Cardiac septum (tissue), 1 donor: ENCODE results near the gene CCT6B. TPM values are rescaled to one million over a fixed set of nuclear protein-coding genes. Genes with fewer than 3 reads are reported as not detected.
"Not testable (repeated sequence)": the region's sequence is repeated elsewhere in the genome, so short reads cannot be mapped to it uniquely, and the experiment has no call there.

Source experiments
- DNase-seq: peaks from one replicate; pipeline ENCODE4 v3.0.0-alpha.2; 2020; ENCODE audit warnings: low spot score
- intact Hi-C: fragments of 100-400 bp; cut with DNase I; formaldehyde crosslinking; loops from one replicate; pipeline ENCODE4 v1.14.0; 2022
- long read RNA-seq: library from polyadenylated mRNA; unstranded; transcript quantifications from one replicate; pipeline ENCODE4 v2.0.0, GENCODE V29; 2021
- total RNA-seq: library from RNA; stranded (reverse); fragmentation: NEBNext Ultra II Directional; extraction: Animal tissue kit (Norgen Biotek cat#: 25700); gene quantifications from one replicate; pipeline ENCODE4 v1.2.1, GENCODE V29; 2021
- donor health status: DM: no; HTN: no; CAD: no.

CCT6B gene
- total RNA-seq, result 2.2 TPM
- long read RNA-seq, partial matches to known transcripts, result 0 of 1 reads
- long read RNA-seq, other reads (novel, unspliced or antisense), result 1 of 1 reads

DNA sequence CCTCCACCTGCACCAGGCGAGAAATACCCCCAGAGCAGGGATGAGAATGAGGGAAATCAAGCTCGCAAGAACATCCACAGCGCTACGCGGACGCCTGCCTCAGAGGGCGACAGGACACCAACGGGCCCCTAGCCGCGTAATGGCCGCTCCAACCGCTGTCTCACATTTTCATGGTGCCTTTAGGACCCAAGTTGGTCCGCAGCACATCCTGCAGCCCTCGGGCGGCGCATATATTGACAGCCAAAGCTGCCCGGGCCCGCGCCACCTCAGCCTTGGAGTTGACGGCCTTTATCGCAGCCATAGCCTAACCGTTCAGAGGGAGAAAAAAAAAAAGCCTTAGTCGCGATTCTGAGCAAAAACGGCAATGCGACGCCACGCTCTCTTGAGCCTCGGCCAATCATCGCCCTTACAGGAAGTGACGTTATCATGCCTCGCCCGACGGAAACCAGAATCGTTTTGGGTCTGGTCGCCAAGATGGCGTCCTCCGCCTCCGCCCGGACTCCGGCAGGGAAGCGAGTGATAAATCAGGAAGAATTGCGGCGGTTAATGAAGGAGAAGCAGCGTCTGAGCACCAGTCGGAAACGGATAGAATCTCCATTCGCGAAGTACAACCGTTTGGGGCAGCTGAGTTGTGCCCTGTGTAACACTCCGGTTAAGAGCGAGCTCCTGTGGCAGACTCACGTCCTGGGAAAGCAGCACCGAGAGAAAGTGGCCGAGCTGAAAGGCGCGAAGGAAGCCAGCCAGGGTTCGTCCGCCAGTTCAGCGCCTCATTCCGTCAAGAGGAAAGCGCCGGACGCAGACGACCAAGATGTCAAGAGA, at the start of gene CCT6B, which contains the start of gene ZNF830:
TSS of gene CCT6B (minus strand) at position 368 of the 819 bp plus-strand sequence. CDS start at position 301, 67 bp downstream.
TSS of gene ZNF830 (plus strand) at position 448 of the 819 bp plus-strand sequence. CDS start at position 475, 27 bp downstream.
- intact Hi-C loops, result loop anchor here (1.0 kb wide), 1 partner anchor 19 kb away; the partner anchor contains the start of gene LIG3
- DNase-seq, result peak; percentile 97

GRCh38 chr17:35010093-35010492, 48.8 kb upstream of the CCT6B start:
- DNase-seq, result no peak
- intact Hi-C loops, result no loop called here

DNA sequence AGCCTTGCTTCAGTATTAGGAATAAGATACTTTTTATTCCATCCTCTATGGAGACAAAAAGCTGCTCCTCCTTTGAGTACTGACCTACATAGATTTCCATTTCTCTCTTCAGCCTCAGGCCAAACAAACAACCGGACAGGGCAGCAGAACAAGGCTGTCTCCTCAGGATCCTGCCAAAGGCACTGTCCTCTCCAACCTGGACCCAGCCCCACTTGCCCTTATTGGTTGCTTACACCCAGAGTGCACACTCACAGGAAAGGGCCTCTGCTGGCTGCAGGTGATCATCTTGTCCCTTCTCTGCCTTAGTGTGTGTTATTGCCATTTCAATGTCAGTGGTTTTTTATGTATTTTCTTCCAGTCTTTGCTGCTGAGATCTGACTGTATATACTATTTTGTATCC, 45.7 kb upstream of the CCT6B start:
- no peak for DNase-seq
- intact Hi-C loops, result no loop called here

GRCh38 chr17:35006345-35006744, 45.1 kb upstream of the CCT6B start:
- DNase-seq, result no peak
- intact Hi-C loops, result no loop called here

DNA sequence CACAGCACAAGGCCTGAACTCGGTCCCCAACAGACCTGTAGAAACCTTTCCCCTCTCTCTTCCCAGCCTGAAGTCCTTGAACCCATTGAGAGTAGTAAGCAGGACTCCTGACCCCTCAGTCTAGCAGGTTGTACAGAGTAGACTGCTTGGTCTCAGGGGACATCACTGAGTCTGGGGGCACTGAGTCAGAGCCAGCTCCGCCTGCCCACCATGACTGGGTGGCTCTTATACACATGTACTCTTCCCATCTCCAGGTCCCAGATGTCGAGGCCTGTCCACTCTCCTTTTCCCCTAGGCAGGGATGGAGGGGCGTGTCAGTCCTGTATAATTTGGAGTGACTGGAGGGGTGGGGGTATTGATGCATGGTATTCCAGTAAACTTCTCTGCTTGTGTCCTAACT, 42.5 kb upstream of the CCT6B start:
- intact Hi-C loops, result no loop called here
- DNase-seq, result no peak

GRCh38 chr17:35002876-35003551, 41.8 kb upstream of the CCT6B start:
- intact Hi-C loops, result no loop called here

DNA sequence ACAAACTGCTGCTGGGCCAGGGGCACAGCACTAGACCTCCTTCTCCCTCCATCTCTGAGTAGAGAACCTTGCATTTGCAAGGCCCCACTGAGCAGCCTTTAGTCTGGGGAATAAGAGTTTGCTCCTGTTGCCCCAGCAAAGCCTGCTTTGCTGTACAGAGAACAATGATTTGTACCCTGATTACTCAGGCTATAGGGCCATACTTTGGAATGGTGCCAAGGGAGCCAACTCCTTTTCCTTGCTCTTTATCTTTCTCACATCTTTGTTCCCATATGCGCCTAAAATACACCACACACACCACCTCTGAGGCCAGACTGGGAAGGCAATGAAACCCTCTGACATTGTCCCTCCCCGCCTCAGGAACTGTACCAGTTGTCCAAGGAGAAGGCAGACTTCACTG, 40.3 kb upstream of the CCT6B start:
- intact Hi-C loops, result no loop called here
- no peak for DNase-seq

More at GRCh38 chr17:35002876-35003551, 41.8 kb upstream of the CCT6B start:
- no peak for DNase-seq

DNA sequence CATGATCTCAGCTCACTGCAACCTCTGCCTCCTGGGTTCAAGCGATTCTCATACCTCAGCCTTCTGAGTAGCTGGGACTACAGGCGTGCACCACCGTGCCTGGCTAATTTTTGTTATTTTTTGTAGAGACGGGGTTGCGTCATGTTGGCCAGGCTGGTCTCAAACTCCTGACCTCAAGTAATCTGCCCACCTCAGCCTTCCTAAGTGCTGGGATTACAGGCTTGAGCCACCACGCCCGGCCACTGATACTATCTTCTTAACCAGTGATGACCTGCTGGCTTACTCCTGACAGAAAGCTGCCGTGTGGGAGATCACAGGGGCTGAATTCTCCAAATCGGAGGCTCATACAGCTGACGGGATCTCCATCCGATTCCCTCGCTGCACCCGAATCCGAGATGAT, 39.7 kb upstream of the CCT6B start:
- intact Hi-C loops, DNase-seq: not testable (repeated sequence)

GRCh38 chr17:34999456-34999855, 38.2 kb upstream of the CCT6B start:
- intact Hi-C loops, result loop anchor here (5.0 kb wide), 1 partner anchor 63 kb away; the partner anchor contains the start of gene RFFL
- no peak for DNase-seq

DNA sequence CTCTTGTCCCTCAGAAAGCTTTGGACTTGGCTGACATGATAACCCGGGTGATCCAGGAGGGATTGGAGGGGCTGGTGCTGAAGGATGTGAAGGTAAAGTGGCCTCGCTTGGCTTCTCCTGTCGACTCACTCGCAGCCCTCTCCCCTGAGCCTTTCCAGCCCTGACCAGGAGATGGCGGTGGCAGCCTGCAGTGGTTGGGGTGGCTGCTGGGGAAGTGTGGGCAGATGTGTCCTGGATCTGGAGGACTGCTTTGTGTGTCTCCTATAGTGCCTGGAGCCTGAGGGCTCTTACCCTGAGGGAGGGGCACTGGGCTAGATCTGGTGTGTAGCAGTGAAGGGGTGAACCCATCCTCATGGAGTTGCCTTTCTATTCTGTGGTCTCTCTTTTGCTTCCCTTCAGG, 36.9 kb upstream of the CCT6B start:
- intact Hi-C loops, result loop anchor here (5.0 kb wide), 1 partner anchor 64 kb away; the partner anchor contains the start of gene RFFL
- peak; percentile 93 for DNase-seq

- intact Hi-C loops, result loop anchor here (2.0 to 5.0 kb wide), 3 partner anchors 65 to 121 kb away; partner anchors contain the start of genes RAD51D and RFFL
- no peak for DNase-seq
Measured at GRCh38 chr17:34997355-34997862, 36.1 kb upstream of the CCT6B start.

DNA sequence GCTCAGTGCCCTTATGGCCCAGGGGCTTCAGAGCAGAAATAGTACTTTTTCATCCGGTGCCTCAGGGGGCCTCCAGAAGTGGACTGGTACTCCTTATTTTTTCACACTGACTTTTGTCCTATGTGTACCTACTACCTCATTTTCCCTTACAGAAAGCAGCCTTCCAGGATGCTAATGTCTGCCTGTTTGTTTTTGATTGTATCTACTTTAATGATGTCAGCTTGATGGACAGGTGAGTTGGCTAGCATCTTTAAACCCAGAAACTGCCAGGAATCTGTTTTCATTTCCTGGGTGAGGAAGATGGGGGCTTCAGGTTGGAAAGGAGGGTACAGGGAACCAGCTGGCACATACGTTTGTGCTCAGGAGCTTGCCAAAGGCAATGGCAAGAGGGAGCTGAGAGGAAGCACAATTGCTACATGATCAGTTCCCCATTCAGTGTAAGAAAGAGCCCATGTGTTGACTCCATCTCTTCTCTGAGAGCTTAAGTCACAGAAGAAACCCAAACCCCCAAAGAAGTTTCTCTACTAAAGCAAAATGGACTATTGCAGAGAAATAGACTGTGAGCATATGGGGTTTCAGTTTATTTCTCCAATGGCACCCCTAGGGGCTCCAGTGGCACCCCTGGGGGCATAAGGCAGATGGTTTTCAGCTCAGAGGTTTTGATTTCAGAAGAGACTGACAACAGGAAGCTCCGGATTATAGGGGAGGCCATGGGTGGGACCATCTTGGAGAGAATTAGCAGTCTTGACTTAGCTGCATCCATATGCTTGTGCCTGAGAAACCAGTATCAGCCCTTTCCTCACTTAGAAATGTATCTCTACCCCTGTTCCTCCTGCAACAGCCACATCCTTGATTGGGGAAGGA, 35.4 kb upstream of the CCT6B start:
- intact Hi-C loops, result loop anchor here (2.0 to 5.0 kb wide), 3 partner anchors 66 to 122 kb away; partner anchors contain the start of genes RAD51D and RFFL
- DNase-seq, result no peak

DNA sequence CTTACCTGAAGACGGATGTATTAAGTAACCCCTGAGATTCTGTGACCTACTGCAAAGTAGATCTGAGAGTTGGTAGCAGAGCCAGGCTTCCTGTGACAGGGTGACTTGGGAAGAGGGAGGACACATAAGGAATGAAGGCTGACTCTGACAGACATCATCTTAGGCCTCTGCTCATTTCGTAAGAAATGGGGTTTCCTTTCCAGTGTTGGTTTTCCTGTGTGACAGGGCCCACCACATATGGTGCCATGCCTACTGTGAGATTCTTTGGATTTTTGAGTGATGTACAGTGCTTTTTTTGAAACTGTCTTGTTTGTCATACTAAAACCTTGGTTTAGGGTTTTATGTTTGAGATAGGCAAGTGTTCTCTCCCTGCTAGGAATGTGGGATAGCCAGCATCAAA, 31.8 kb upstream of the CCT6B start:
- intact Hi-C loops, result no loop called here

DNA sequence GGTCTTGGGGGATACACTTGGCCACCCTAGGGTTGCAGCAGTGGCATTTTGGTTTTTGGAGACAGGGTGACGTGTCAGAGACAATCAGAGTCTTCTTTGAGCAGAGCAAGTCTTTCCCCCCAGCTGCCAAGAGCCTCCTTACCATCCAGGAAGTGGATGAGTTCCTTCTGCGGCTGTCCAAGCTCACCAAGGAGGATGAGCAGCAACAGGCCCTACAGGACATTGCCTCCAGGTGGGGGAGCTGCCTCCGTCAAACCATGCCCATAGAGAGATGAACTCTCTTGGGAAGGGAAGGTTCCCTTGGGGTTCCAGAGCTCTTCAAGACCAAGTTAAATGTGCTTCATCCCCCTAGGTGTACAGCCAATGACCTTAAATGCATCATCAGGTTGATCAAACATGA, 30.3 kb upstream of the CCT6B start:
- no peak for DNase-seq
- intact Hi-C loops, result no loop called here

More for the DNA sequence above, 31.8 kb upstream of the CCT6B start:
- no peak for DNase-seq

GRCh38 chr17:34990921-34991365, 29.7 kb upstream of the CCT6B start:
- no peak for DNase-seq
- intact Hi-C loops, result no loop called here

- DNase-seq, result no peak
- intact Hi-C loops, result loop anchor here (5.0 kb wide), 1 partner anchor 562 kb away; no protein-coding TSS in a partner anchor
Measured at GRCh38 chr17:34989473-34989872, 28.2 kb upstream of the CCT6B start.

- no peak for DNase-seq
- intact Hi-C loops, result loop anchor here (5.0 kb wide), 1 partner anchor 561 kb away; no protein-coding TSS in a partner anchor
Measured at GRCh38 chr17:34988644-34989043, 27.4 kb upstream of the CCT6B start.

- DNase-seq, result no peak
- intact Hi-C loops, result loop anchor here (5.0 kb wide), 1 partner anchor 560 kb away; no protein-coding TSS in a partner anchor
Measured at GRCh38 chr17:34987232-34987631, 26.0 kb upstream of the CCT6B start.
